Right ventricle myocardium inferior (tissue), 1 donor: ENCODE data around the gene PAN3. TPM values are rescaled to one million over a fixed set of nuclear protein-coding genes. Genes with fewer than 3 reads are reported as not detected.

ENCODE experiments used
- total RNA-seq: library from RNA; stranded (reverse); fragmentation: NEBNext Ultra II Directional; extraction: Animal tissue kit (Norgen Biotek cat#: 25700); gene quantifications from one replicate; pipeline ENCODE4 v1.2.1, GENCODE V29; 2021
- donor health status: DM: no; HTN: yes; CAD: no; lungs with severe emphysema.

Gene PAN3
- total RNA-seq, 1 donor from 2014 or later, result 8.7 TPM

Other genes starting within 250 kb of the PAN3 start
- gene PDX1, start 218.5 kb upstream of the PAN3 start, total RNA-seq, result not detected
- not detected for gene CDX2, start 169.2 kb upstream of the PAN3 start, total RNA-seq
- not detected for gene URAD, start 149.9 kb upstream of the PAN3 start, total RNA-seq
- not detected for gene FLT3, start 38.0 kb upstream of the PAN3 start, total RNA-seq